Activated CD8-positive, alpha-beta T cell treated with anti-CD3 and anti-CD28 coated beads for 36 hours (primary cell): Measurements from ENCODE around the gene CCL21. TPM values are rescaled to one million over a fixed set of nuclear protein-coding genes. Genes with fewer than 3 reads are reported as not detected.
"Not testable (repeated sequence)": the region's sequence is repeated elsewhere in the genome, so short reads cannot be mapped to it uniquely, and the experiment has no call there.

Source experiments
- ATAC-seq: fragments of 200-7000 bp; cut with Tn5 transposase; one replicate; pipeline ENCODE4 v1.10.0; 2021; ENCODE audit warnings: mild to moderate bottlenecking, moderate library complexity
- CTCF ChIA-PET: fragments of 350-600 bp; sonication (Branson Sonifier 250); formaldehyde crosslinking; loops from one replicate; lab custom pipeline; 2021; ENCODE audit warnings: antibody characterized with exemption; lab: Charles Lee
- POLR2A ChIA-PET: fragments of 350-600 bp; sonication (Branson Sonifier 250); formaldehyde crosslinking; loops from one replicate; lab custom pipeline; 2021; ENCODE audit warnings: antibody characterized with exemption; lab: Charles Lee
- DNase-seq: peaks from one replicate; pipeline ENCODE4 v3.0.0-alpha.2; 2020
- H3K27ac Mint-ChIP-seq: one replicate; pipeline ENCODE4 v1.8.0; 2021; ENCODE audit warnings: mild to moderate bottlenecking, mixed read lengths
- H3K27me3 Mint-ChIP-seq: one replicate; pipeline ENCODE4 v1.8.0; 2021; ENCODE audit warnings: mixed read lengths
- H3K36me3 Mint-ChIP-seq: one replicate; pipeline ENCODE4 v1.8.0; 2021; ENCODE audit warnings: low read depth, mixed read lengths
- H3K4me1 Mint-ChIP-seq: one replicate; pipeline ENCODE4 v1.8.0; 2021; ENCODE audit warnings: low read depth, mixed read lengths
- H3K4me3 Mint-ChIP-seq: one replicate; pipeline ENCODE4 v1.8.0; 2021; ENCODE audit warnings: mild to moderate bottlenecking, moderate library complexity, mixed read lengths
- H3K9me3 Mint-ChIP-seq: one replicate; pipeline ENCODE4 v1.8.0; 2021; ENCODE audit warnings: mixed read lengths
- intact Hi-C: fragments of 100-400 bp; cut with micrococcal nuclease; formaldehyde crosslinking; loops from one replicate; pipeline ENCODE4 v1.10.0; 2022
- total RNA-seq, 2 experiments: library from RNA; stranded (reverse); gene quantifications; one replicate each; pipeline ENCODE4 v1.2.3, GENCODE V29; 2021
- TF ChIP-seq, protein P1 (sequence below): fragments of 200-600 bp; IDR thresholded peaks from one replicate; pipeline ENCODE4 v1.8.0; 2022; ENCODE audit warnings: antibody characterized with exemption, mild to moderate bottlenecking

The CCL21 gene, protein sequence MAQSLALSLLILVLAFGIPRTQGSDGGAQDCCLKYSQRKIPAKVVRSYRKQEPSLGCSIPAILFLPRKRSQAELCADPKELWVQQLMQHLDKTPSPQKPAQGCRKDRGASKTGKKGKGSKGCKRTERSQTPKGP
- total RNA-seq: not detected

DNA sequence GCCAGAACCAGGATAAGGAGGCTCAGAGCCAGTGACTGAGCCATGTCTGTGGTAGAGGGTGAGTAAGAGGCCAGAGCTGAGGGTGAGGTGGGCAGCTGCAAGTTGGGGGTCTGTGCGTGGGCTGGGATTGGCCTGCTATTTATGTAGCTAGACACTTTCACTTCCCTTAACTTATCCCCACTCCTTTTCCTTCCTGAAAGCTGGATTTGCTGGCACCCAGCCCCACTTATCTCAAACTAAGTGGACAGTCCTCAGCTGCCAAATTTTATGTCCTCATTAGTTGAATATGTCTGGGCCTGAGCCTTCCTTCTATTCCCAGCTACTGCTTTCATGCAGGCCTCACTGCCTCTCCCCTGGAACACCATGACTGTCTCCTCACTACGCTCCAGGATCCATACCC, at the start of gene CCL21:
Gene CCL21, minus strand, starts transcription at position 114 of the 400 bp plus-strand sequence. Its CDS starts 70 bp downstream, at position 44.
- DNase-seq (no peak), ATAC-seq (no peak)
- ChIA-PET POLR2A (no interaction called here), CTCF (interaction anchor here (1.4 kb wide), 1 partner anchor 306 kb away, joined by 6 read pairs; no protein-coding TSS in a partner anchor)
- TF ChIP-seq, protein P1, sequence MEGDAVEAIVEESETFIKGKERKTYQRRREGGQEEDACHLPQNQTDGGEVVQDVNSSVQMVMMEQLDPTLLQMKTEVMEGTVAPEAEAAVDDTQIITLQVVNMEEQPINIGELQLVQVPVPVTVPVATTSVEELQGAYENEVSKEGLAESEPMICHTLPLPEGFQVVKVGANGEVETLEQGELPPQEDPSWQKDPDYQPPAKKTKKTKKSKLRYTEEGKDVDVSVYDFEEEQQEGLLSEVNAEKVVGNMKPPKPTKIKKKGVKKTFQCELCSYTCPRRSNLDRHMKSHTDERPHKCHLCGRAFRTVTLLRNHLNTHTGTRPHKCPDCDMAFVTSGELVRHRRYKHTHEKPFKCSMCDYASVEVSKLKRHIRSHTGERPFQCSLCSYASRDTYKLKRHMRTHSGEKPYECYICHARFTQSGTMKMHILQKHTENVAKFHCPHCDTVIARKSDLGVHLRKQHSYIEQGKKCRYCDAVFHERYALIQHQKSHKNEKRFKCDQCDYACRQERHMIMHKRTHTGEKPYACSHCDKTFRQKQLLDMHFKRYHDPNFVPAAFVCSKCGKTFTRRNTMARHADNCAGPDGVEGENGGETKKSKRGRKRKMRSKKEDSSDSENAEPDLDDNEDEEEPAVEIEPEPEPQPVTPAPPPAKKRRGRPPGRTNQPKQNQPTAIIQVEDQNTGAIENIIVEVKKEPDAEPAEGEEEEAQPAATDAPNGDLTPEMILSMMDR: no peak
- no peaks in the 10 kb centered on the region for H3K9me3 Mint-ChIP-seq
- peaks cover 6% of the 10 kb centered on the region for H3K27me3 Mint-ChIP-seq
- no peaks in the 10 kb centered on the region for H3K4me1 Mint-ChIP-seq
- intact Hi-C loops: no loop called here
- no peaks in the 10 kb centered on the region for H3K36me3 Mint-ChIP-seq
- H3K27ac Mint-ChIP-seq: no peak within 1 kb of the TSS
- H3K4me3 Mint-ChIP-seq: no peak within 1 kb of the TSS

DNA sequence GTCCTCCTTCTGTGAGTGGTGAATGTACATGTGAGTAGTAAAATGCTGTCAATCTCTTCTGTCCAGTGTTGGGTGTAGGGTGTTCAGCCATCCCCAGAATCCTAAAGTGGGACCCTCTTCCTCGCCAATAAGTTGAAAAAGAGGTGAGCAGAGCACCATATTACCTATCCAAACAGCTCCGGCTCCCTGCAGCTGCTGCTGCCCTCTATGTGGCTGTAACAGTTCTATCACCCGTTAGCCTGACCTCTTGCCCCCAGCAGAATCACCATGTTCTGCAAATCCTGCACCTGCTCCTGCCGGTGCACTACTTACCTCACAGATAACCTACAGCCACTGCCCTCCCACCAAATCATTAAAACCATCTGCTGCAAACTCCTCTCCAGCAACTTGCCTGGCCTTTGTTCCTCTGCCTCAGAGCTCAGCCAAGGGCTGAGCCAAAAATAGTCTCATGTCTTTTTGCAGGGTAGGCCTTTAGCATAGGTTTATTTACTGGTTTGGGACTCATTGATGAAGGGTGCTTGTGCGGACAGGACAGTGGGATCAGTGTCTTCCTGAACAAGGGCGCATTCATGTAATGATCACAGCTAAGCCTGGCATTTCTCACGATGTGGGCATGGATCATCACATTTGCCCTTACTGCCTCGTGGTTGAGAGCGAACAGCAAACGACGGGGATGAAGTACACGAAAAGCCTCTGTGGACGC, 49.6 kb upstream of the CCL21 start:
- no peak for DNase-seq
- intact Hi-C loops: no loop called here
- Mint-ChIP-seq H3K27me3 (peaks cover 30% of the 10 kb centered on the region), H3K4me3 (no peak overlapping the region), H3K9me3 (no peaks in the 10 kb centered on the region), H3K27ac (no peak overlapping the region), H3K36me3 (no peaks in the 10 kb centered on the region), H3K4me1 (peaks cover 5% of the 10 kb centered on the region)
- TF ChIP-seq, protein P1: no peak
- CTCF ChIA-PET: interaction anchor here (0.6 to 2.4 kb wide), 17 partner anchors 14 to 719 kb away, joined by 3 to 14 read pairs (median 4); partner anchors contain the start of gene FANCG
- ATAC-seq: no peak
- POLR2A ChIA-PET: no interaction called here

DNA sequence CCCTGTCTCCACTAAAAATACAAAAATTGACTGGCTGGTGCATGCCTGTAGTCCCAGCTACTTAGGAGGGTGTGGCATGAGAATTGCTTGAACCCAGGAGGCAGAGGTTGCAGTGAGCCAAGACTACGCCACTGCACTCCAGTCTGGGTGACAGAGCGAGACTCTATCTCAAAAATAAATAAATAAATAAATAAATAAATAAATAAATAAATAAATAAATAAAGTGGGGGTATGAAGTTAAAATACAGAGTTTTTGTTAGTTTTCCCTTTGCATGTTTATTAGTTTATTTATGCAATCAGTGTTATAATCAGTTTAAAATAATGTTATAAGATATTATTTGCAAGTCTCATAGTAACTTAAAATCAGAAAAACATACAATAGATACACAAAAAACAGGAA, 40.4 kb upstream of the CCL21 start:
- not testable (repeated sequence) for DNase-seq, H3K9me3 Mint-ChIP-seq
- H3K27me3 Mint-ChIP-seq: peaks cover 45% of the 10 kb centered on the region

DNA sequence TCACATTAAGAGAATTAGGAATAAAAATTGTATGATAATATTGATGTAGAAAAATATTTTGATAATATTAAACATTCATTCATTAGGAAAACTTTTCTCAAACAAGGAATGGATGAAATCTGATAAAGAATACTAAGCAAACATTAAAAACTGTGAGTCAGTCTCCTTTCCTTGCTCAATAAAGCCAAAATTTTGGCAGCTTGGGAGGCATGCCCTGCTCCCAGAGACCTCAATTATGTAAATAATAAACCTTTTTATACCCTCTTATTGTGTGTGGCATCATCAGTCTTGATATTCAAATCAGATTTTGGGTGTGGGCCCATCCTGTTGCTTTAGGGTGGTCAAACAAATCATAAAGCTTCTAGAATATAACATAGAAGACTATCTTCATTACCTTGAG, 36.6 kb upstream of the CCL21 start:
- H3K4me1 Mint-ChIP-seq: no peaks in the 10 kb centered on the region
- H3K27me3 Mint-ChIP-seq: peaks cover 30% of the 10 kb centered on the region
- ATAC-seq: no peak
- TF ChIP-seq, protein P1: no peak
- no peaks in the 10 kb centered on the region for H3K36me3 Mint-ChIP-seq
- intact Hi-C loops: no loop called here
- no peak for DNase-seq
- ChIA-PET POLR2A (no interaction called here), CTCF (interaction anchor here (1.7 to 3.5 kb wide), 2 partner anchors 10 to 45 kb away, joined by 6 to 17 read pairs; no protein-coding TSS in a partner anchor)
- no peaks in the 10 kb centered on the region for H3K9me3 Mint-ChIP-seq
- no peak overlapping the region for H3K4me3 Mint-ChIP-seq
- H3K27ac Mint-ChIP-seq: no peak overlapping the region

More for the DNA sequence above, 40.4 kb upstream of the CCL21 start:
- intact Hi-C loops, H3K4me3 Mint-ChIP-seq, H3K4me1 Mint-ChIP-seq, ATAC-seq, H3K27ac Mint-ChIP-seq, H3K36me3 Mint-ChIP-seq: not testable (repeated sequence)
- CTCF ChIA-PET: interaction anchor here (1.4 kb wide), 1 partner anchor 50 kb away, joined by 3 read pairs; no protein-coding TSS in a partner anchor
- POLR2A ChIA-PET: interaction anchor here (1.1 kb wide), 1 partner anchor 60 kb away, joined by 3 read pairs; no protein-coding TSS in a partner anchor

DNA sequence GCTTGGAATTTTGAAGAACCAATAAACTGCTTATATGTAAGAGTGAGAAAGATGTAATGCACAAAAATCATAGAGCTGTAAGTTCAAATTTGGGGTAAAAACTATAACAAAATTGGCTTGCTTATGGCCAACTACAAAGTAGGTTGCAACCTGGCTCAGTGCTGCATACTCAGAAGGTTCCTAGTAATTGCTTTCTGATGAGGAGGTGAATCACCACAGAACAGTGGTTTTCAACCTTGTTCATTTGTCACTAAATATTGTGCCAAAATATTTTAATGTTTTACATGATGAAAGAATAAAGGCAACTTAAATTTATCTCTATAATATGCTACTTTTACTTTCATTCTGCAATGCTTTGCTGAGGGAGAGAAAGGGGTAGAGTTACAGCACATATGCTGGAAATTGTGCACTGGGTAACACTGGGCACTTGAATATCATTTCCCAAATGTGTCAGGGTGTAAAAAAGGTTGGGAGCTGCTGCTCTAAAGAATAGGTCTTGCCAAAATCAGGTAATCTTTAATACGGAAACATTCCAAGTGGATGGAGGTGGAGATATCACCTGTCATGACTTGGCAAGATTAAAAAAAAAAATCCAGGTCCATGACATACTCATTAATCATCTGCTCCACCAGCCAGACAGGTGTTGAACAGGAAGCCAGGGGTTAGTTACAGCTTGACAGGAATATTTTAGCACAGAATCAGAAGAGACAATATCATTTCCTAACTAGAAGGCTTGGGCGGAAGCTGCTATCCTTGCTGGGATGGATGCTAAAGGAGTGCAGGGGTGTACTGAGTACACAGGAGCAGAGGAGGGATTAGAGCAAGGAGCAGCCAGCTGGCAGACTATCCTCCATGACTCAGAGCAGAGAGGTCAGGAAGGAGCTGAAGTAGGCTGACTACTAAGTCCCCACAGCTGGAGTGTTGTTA, 34.6 kb upstream of the CCL21 start:
- ChIA-PET POLR2A (no interaction called here), CTCF (interaction anchor here (0.6 to 3.5 kb wide), 3 partner anchors 8 to 381 kb away, joined by 3 to 17 read pairs (median 6); no protein-coding TSS in a partner anchor)
- intact Hi-C loops: no loop called here
- no peaks in the 10 kb centered on the region for H3K9me3 Mint-ChIP-seq
- TF ChIP-seq, protein P1: no peak
- H3K27ac Mint-ChIP-seq: no peak overlapping the region
- no peak for DNase-seq
- H3K36me3 Mint-ChIP-seq: no peaks in the 10 kb centered on the region
- H3K4me3 Mint-ChIP-seq: no peak overlapping the region
- no peaks in the 10 kb centered on the region for H3K4me1 Mint-ChIP-seq
- ATAC-seq: no peak
- H3K27me3 Mint-ChIP-seq: peaks cover 20% of the 10 kb centered on the region
